Bone marrow (tissue), 2 donors: Measurements from ENCODE around the gene BACH2.

Experiments used
- DNase-seq, 2 donors: peaks; one replicate each; lab custom pipeline; 2025; lab: John Stamatoyannopoulos, UW

BACH2 gene

DNA sequence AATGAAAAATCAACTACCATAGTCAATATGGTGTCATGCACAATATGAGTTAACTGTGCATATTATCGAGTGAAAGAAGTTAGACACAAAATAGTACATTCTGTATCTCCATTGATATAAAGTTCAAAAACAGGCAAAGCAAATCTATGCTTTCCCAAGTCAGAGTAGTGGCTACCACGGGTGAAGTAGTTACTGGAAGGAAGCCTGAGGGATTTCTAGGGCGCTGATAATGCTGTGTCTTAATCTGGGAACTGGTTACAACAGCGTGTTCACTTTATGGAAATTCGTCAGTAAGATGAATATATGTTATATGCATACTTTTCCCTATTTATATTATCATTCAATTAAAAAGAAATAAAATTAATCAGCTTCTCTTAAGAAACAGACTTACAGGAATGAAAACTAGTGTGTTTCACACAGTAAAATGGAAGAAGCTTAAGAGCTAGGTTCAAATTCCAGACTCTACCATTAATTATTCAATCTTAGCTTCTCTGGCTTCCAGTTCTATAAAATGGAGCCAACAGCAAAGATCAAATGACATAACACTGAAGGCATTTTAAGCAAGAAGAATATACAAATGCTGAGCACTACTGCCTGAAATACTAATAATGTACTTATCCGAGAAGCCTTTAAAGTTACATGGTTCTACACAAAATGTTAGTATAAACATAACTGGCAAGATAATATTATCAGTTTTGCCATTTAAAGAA, 19.2 kb downstream of the BACH2 start:
- DNase-seq: no peak

DNA sequence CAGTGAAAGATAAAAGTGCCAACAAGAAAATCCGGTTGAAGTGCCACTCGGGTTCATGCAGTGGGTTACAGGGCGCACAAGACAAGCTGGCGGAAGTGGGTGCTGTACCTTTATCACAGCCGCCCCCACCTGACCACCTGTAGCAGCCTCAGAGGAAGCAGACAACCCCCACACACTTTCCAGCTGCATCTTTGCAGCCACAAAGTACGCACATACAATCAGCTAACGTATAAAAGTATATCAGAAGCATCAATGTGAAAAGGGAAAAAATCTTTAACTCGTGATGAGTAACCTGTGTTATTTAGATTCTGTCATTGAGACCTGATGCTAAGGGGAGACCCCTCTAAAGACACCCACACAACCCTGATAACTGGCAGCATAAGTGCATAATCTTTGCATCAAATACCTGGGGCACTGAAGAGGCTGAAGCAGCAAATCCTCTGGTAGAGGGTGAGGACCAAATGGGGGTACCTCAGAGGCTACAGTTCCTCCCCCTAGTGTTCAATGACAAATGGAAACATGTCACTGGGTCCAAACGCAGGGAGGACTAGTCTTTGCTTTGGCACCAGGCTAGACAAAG, 22.1 kb downstream of the BACH2 start:
- DNase-seq: no peak

DNA sequence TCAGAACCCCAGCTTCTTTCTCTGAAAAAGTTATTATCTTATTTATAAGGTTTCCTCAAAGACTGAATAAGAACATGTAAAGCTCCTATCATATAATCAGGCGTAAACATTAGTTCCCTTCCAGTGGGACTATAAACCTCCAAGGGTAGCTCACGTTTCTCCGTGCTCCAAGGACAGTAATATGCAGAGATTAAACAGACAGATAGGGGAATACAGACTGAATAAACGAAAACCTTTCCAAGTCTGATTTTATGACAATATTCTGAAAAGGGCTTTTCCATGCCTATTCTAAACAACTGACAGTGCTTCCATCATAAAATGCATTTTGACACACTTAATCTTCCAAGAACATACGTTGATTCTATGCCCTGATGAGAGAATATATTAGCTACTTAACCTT, 22.8 kb downstream of the BACH2 start:
- DNase-seq: no peak

DNA sequence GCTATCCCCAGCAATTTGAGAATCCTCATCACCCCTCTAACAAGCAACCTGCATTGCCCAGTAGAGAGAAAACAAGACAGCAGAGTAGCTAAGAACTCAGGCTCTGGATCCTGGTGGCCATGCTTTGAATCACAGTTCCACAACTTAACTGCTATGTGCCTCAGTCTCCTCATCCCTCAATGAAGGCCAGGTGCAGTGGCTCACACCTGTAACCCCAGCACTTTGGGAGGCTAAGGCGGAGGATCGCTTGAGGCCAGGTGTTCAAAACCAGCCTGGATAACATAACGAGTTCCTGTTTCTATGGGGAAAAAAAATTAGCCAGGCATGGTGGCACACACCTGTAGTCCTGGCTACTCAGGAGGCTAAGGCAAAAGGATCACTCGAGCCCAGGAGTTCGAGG, 23.7 kb downstream of the BACH2 start:
- DNase-seq: no peak

DNA sequence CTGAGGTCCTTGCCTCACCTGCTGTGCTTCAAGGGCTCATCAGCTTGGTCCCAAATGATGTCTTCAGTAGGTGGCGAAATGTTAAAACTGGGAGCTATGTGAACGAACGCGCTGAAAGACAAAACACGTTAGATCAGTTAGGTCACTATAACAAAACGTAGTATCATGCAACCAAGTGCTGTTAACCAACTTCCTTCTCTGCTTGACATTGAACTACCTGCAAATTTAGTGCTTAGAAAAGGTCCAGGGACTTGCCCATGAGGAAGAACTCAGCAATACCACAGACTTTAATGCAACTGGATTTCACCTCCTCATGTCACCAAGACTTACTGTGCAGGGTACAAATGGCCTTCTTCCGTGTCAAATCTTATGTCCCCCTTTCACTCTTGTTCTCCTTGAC, 24.8 kb downstream of the BACH2 start:
- no peak for DNase-seq

DNA sequence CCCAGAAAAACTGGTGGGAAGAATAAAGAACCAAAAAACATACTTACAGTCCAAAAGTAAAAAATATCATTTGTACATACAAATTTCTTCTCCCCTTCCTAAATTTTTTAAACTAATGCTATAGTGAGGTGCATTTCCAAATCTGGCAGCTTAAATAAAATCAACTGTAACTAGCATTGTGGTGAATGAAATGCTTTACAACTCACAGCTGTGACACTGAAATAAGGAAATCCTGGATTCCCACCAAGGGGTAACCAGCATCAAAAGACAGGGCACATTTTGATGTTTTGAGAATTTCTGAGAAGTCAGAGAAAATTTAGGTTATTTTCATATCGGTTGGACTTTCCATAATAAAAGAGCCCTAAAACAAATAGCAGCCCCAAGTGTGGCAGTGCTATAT, 27.3 kb downstream of the BACH2 start:
- DNase-seq: no peak

DNA sequence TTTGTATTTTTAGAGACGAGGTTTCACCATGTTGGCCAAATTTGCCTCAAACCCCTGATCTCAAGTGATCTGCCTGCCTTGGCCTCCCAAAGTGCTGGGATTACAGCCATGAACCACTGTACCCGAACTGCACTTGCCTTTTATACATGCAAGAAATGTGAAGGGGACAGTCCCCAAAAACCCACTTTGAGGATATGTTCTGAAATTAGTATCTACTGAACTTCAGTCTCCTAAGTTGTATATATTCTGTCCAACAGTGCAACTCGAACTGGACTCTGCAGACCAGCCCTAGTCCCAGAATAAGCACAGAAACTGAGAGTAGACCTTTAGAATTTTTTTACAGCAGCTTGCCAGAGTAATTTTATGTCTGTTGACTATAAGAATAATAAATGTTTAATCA, 28.5 kb downstream of the BACH2 start:
- no peak for DNase-seq

DNA sequence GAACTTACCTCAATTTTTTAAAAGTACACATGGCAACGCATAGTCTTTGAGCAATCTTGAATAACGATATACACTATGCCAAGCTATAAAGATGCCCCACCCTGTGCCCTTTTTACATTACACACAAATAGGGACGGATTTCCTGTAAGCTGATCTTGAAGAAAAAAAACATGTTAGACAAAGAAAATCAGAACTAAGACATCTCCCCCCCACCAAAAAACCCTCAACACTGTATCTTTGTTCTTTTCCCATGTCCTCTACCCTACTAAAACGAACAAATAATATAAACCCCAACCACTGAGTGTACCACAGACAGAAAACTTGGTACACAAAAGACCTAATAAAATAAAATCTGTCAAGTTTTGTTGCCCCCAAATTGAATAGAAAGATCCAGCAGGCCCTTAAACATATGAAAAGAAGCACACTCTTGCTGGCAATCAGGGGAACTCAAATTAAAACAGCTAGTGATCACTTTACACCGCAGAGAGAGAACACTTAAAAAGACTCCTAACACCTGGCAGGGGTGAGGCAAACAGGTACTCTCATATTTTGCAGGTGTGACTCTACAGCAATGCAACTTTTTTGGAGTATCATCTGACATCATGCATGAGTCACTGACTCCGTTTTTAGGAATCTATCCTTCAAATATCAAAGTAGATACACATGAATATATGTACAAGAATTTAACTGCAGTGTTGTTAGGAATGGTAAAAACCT, 29.6 kb downstream of the BACH2 start:
- no peak for DNase-seq

DNA sequence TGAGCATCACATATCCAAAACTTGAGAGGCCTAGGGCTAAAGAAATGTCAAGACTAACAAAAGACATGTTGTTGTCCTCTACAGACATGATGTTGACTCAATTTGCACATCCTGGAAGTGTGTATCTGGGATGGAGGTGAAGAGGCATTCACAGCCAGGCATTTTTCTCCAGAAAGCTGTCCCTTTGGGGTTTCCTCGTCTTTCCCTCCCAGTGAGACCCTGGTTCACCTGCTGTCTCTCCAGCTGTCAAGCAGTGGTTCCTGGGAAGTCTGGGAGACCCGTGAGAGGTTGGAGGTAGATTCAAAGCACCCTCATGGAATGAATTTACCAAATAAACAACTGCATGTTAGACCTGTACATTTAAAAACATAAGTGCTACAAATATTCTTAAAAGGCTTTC, 32.1 kb downstream of the BACH2 start:
- no peak for DNase-seq

DNA sequence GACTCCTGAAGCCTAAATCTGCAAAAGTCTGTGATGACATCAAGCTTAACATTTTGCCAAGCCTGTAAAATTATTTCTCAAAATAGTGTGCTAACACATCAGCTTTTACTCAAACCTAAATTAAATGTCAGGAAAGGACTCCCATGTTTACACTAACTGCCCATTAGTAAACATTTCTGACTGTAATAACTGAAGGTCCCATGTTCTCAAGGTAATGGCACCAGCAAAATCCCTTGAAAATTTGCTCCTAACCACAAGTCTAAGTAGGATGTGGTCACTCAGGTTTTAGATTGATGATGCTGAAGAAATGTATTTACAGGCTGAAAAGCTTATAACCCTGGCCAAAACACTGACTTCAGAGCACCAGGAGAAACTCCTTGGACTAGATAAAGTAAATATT, 33.0 kb downstream of the BACH2 start:
- DNase-seq: no peak

DNA sequence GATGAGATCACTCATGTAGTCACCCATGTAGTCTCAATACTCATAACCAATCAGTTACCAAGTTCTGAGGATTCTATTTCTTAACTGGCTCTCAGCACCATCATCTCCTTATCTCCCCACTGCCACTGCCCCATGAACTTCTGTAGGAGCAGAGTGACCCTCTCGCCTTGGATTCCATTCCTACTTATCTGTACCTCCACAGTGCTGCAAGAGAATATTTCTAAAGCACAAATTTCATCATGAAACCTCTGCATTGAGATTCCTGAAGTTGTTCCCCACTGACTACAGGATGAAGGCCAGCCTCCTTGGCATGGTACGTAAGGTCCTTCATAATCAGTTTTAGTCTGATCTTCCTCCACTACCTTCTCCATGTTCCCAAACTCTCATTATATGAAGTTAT, 34.8 kb downstream of the BACH2 start:
- no peak for DNase-seq

DNA sequence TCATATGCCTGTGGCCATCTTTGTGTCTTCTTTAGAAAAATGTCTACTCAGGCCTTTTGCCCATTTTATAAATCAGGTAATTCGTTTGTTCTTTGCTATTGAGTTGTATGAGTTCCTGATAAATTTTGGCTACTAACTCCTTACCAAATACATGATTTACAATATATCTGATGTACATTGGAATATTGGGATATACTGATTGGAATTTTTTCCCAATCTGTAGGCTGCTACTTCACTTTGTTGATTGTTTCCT, 39.2 kb downstream of the BACH2 start:
- no peak for DNase-seq

DNA sequence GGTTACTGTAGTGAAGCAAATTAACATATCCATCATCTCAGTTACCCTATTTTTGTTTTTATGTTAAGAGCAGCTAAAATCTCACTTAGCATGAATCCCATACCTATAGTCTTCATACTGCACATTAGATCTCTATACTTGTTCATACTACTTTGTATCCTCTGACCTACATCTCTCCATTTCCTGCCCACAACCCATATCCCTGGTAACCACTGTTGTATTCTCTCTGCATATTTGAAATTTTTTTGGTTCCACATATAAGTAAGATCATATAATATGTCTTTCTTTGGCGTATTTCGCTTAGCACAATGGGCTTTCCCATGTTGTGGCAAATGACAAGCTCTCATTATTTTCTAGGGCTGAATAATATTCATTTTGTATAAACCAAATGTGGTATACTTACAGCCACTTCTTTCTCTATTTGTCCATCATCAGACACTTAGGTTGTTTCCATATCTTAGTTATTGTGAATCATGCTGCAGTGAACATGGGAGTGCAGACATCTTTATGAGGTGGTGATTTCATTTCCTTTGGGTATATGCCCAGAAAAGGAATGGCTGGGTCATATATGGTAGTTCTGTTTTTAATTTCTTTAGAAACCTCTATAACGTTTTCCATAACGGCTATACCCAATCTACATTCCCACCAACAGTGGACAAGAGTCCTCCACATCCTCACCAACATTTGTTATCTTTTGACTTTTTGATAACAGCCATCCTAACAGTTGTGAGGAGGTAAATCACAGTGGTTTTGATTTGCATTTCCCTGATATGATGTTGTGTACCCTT, 39.8 kb downstream of the BACH2 start:
- DNase-seq: no peak

DNA sequence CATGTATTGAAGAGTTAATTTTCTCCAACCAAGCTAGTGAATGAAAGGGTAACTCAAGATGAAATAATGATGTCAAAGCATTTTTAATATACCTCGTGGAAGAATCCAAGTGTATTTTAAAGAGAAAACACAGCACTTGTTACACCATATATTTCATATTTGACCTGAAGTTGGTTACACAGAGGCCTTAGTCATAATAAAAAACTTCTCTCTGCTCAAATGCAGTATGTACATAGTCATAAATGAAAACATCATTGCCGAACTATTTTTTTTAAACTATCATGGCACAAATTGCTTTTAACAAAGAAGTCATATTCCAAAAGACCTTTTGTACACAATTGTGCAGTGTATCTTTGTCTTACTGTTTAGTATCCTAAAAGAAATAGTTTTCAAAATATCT, 43.0 kb downstream of the BACH2 start:
- no peak for DNase-seq

DNA sequence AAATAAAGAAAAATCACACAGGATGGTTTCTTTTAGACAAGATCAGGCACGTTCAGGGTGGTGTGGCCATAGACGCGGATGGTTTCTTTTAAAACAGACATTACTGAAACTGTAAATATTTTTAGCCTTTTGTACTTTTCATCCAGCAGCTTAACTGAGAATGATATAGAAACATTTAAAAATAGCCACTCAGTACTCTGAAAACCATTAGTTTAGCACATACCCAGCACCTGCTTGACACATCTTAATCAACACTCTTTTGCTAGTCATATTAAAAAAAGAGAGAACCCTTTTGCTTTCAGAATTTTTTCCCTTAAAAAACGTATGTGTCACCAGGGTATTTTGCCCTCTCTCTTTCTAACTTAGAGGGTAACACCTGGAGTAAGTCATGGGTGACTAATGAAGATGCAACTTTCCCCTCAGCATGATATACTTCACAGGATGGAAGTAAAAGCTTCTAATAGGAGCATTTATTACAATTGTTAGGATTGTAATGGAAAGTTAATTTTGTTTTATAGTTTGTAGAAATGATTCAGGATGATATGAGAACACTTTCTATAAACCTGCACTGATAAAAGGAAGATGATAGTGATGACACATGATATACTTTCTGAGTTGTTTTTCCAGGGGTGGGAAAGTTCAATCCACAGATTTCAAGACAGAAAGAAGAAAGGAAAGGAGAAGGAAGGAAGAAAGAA, 45.2 kb downstream of the BACH2 start:
- no peak for DNase-seq

DNA sequence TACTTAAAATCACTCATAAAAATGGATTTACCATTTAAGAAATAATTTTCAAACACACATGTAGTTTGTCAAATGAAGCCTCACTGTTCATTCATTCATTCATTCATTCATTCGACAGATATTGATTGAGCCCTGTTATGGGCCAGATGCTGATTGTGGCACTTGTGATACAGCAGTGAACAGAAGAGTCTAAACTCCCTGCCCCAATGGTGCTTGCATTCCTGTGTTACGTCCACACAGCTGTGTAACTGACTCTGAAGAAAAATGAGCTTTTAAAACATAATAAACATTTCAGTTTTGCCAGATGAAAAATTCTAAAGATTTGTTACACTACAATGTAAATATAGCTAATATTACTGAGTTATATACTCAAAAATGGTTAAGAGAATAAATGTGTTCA, 46.2 kb downstream of the BACH2 start:
- DNase-seq: no peak

DNA sequence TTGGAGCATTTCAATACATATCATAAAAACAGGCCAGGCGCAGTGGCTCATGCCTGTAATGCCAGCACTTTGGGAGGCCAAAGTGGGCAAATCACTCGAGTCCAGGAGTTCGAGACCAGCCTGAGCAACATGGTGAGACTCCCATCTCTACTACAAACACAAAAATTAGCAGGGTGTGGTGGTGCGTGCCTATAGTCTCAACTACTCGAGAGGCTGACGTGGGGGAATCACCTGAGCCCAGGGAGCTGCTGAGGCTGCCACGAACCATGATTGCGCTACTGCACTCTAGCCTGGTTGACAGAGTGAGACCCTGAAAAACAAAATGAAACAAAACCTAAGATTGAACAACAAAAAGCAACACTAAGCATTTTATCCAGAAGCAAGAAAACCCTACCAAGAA, 47.2 kb downstream of the BACH2 start:
- DNase-seq: no peak

DNA sequence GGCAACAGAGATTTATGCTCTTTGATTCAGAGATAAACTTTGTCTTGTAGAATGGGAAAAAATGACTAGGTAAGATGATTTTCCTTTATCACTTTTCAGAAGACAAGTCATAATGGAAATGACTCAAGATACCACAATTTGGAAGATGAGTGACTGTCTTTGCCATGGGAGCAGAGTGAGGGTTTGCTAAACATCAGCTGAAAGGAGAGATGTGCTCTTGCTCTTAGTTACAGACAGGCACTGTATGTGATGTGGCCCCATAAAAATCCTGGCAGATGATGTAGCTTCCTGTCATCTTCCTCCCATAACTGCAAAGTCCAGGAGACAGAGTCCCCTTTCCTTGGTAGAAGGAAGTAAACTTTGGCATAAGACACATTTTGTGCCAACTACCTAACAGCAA, 47.6 kb downstream of the BACH2 start:
- DNase-seq: no peak

DNA sequence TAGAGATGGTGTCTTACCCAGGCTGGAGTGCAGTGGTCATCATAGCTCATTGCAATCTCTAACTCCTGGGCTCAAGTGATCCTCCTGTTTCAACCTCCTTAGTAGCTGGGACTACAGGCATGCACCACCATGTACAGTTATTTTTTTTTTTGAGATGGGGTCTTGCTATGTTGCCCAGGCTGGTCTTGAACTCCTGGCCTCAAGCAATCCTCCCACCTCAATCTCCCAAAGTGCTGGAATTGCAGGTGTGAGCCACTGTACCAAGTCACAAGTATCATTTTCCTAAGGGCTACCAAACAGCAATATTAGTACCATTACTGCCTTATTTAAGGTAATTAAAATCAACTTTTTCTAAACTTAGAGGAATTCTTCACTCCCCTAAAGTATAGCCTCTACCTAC, 49.4 kb downstream of the BACH2 start:
- no peak for DNase-seq

DNA sequence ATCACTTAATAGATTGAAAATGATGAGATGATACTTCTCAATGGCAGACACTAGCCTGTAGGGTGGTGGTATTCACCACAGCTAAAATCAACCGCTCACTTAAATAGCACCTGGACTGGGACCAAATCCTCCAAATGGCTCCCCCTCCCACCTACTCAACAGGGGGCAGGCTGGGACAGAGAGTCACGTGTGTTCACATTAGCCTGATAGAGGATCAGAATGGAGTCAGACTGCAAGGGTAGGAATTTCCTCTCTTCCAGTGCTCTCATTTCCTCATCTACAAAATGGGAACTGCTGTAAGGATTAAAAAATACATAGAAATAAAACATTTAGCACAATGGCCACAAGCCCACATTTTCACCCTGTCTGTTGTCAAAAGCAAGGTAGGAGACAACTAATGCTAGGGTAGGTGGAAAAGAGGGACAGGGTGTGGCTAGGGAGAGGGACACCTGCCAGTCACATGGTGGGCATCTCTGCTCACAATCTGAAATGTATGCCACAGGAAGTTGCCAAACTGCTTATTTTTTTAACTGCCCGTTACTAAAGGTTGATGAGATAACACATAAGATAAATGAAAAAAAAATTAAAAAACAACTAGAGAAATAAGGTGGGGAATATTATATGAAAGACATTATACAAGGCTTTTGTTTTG, 55.3 kb downstream of the BACH2 start:
- no peak for DNase-seq

DNA sequence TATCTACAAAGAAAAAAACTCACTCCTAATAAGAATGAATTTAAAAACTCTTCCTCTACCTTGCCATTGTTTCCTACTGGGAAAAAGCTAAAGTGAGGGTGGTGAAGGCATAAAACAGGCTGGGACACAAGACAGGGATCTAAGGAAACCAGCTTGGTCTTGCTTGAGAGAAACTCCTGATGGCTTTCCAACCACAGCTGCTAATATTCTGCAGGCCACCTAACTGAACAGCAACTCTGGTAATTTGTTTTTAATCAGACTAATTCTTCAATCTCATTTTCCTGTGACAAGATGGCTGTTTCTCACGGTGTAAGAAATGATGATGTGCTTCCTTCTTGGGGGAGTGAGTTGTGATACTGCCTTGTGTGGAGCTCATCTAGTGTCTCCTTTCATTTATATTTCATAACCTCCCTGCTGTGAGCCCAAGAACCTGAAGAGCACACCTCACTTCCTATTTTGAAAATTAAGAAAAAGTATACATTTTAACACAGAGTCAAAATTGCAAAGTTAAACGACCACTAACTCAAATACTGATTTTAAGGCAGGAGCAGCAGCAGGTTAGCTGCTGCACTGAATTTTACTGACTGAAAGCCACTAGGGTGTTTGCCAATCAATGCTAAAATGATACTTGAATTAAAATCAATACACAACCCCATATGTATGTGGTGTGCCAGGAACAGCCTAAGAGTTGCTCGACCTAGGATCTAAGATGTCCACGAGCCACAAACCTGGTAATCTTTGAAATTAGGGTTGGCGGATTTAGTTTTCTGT, 58.0 kb downstream of the BACH2 start:
- no peak for DNase-seq
